GM23248 (cell line): ENCODE measurements around the gene PRSS56. TPM values are rescaled to one million over a fixed set of nuclear protein-coding genes. Genes with fewer than 3 reads are reported as not detected.

Experiments used
- DNase-seq: peaks from one replicate; pipeline ENCODE4 v3.0.0-alpha.2; 2015
- H2AFZ ChIP-seq: fragments of 200-600 bp; sonication (generic); 2 replicates; pipeline ENCODE4 v1.6.1; 2016; ENCODE audit warnings: antibody characterized with exemption
- H3F3A ChIP-seq: fragments of 200-600 bp; sonication (generic); 2 replicates; pipeline ENCODE4 v1.6.1; 2016; ENCODE audit warnings: mild to moderate bottlenecking, antibody characterized with exemption, mixed run types; ENCODE audit not compliant: insufficient read depth
- H3K27ac ChIP-seq: fragments of 200-600 bp; sonication (generic); 2 replicates; pipeline ENCODE4 v1.5.1; 2016; ENCODE audit warnings: mild to moderate bottlenecking
- H3K27me3 ChIP-seq: fragments of 200-600 bp; sonication (generic); replicated peaks from 2 replicates; pipeline ENCODE4 v1.6.1; 2016; ENCODE audit warnings: mild to moderate bottlenecking; ENCODE audit not compliant: insufficient read depth
- H3K36me3 ChIP-seq: fragments of 200-600 bp; sonication (generic); 2 replicates; pipeline ENCODE4 v1.6.1; 2016; ENCODE audit warnings: low read depth, mild to moderate bottlenecking
- H3K4me1 ChIP-seq: fragments of 200-600 bp; sonication (generic); 2 replicates; pipeline ENCODE4 v1.6.1; 2016; ENCODE audit warnings: mild to moderate bottlenecking; ENCODE audit not compliant: insufficient read depth
- H3K4me2 ChIP-seq: fragments of 200-600 bp; sonication (generic); one replicate; pipeline ENCODE4 v1.6.1; 2016; ENCODE audit warnings: mild to moderate bottlenecking; ENCODE audit not compliant: unreplicated experiment
- H3K4me3 ChIP-seq: fragments of 200-600 bp; sonication (generic); 2 replicates; pipeline ENCODE4 v1.5.1; 2016; ENCODE audit warnings: mild to moderate bottlenecking
- H3K79me2 ChIP-seq: fragments of 200-600 bp; sonication (generic); 2 replicates; pipeline ENCODE4 v1.6.1; 2016; ENCODE audit warnings: mild to moderate bottlenecking; ENCODE audit not compliant: insufficient read depth
- H3K9ac ChIP-seq: fragments of 200-600 bp; sonication (generic); 2 replicates; pipeline ENCODE4 v1.6.1; 2016; ENCODE audit warnings: mild to moderate bottlenecking
- H3K9me2 ChIP-seq: fragments of 200-600 bp; sonication (generic); 2 replicates; pipeline ENCODE4 v1.6.1; 2016; ENCODE audit warnings: mixed run types, mild to moderate bottlenecking, moderate library complexity; ENCODE audit not compliant: insufficient read depth
- H3K9me3 ChIP-seq: fragments of 200-600 bp; sonication (generic); one replicate; pipeline ENCODE4 v1.6.1; 2017; ENCODE audit warnings: low read depth
- H4K20me1 ChIP-seq: fragments of 200-600 bp; sonication (generic); 2 replicates; pipeline ENCODE4 v1.6.0; 2016; ENCODE audit not compliant: insufficient read depth
- EZH2 ChIP-seq: fragments of 200-600 bp; sonication (generic); IDR thresholded peaks from 2 replicates; pipeline ENCODE4 v1.6.1; 2018; ENCODE audit warnings: antibody characterized with exemption, mild to moderate bottlenecking; ENCODE audit not compliant: insufficient read depth, poor library complexity, severe bottlenecking
- EZH2phosphoT487 ChIP-seq: fragments of 200-600 bp; sonication (generic); IDR thresholded peaks from 2 replicates; pipeline ENCODE4 v1.6.1; 2018; ENCODE audit warnings: antibody characterized with exemption, moderate library complexity, mild to moderate bottlenecking, low read depth; ENCODE audit not compliant: insufficient read depth
- WGBS, 2 experiments: methylation state at CpG; one replicate each; pipeline ENCODE4 v1.1.6; 2015 to 2017; ENCODE audit warnings: low lambda C conversion rate in 2 of 2, low coverage in 1 of 2; ENCODE audit errors: missing lambda C conversion rate in 2 of 2; 5-methylcytosine and 5-hydroxymethylcytosine counted together
- in situ Hi-C: fragments of 300-500 bp; cut with MboI; formaldehyde crosslinking; loops from 2 replicates; pipeline ENCODE4 v1.15.0; 2020
- polyA plus RNA-seq: library from polyadenylated mRNA; unstranded; fragments of >200 nt; fragmentation: Nextera tagmentation; extraction: Ambion mirVana; gene quantifications from 2 replicates; pipeline ENCODE4 v1.2.1, GENCODE V29; 2016
- total RNA-seq: library from RNA; depleted of rRNA; stranded (reverse); fragments of >200 nt; shearing (Covaris generic); gene quantifications from 2 replicates; pipeline ENCODE4 v1.2.3, GENCODE V29; 2014

PRSS56 gene
- total and polyA plus RNA-seq, 2 experiments from 2014 or later: not detected

GRCh38 chr2:232485757-232486557, 34.2 kb upstream of the PRSS56 start:
- no peaks in the 10 kb centered on the region for H3K9me2 ChIP-seq
- 5% methylated on average over 90 to 94 of the region's 111 CpGs for WGBS, 2 experiments
- H3K36me3 ChIP-seq: no peaks in the 10 kb centered on the region
- H3F3A ChIP-seq: no peaks in the 10 kb centered on the region
- no peaks in the 10 kb centered on the region for H3K9me3 ChIP-seq
- peaks cover 37% of the 10 kb centered on the region for H3K27me3 ChIP-seq
- in situ Hi-C loops: no loop called here
- H4K20me1 ChIP-seq: no peaks in the 10 kb centered on the region
- no peaks in the 10 kb centered on the region for H3K4me1 ChIP-seq
- H2AFZ ChIP-seq: no peak overlapping the region
- no peak overlapping the region for H3K4me2 ChIP-seq
- H3K27ac ChIP-seq: no peak overlapping the region
- no peak for DNase-seq
- no peak overlapping the region for H3K9ac ChIP-seq
- H3K79me2 ChIP-seq: no peaks in the 10 kb centered on the region
- no peak overlapping the region for H3K4me3 ChIP-seq
- TF ChIP-seq EZH2: peak; percentile 52
- no peak for TF ChIP-seq EZH2phosphoT487

GRCh38 chr2:232486558-232487384, 33.4 kb upstream of the PRSS56 start:
- H3K27me3 ChIP-seq: peaks cover 37% of the 10 kb centered on the region
- H3K4me1 ChIP-seq: no peaks in the 10 kb centered on the region

DNA sequence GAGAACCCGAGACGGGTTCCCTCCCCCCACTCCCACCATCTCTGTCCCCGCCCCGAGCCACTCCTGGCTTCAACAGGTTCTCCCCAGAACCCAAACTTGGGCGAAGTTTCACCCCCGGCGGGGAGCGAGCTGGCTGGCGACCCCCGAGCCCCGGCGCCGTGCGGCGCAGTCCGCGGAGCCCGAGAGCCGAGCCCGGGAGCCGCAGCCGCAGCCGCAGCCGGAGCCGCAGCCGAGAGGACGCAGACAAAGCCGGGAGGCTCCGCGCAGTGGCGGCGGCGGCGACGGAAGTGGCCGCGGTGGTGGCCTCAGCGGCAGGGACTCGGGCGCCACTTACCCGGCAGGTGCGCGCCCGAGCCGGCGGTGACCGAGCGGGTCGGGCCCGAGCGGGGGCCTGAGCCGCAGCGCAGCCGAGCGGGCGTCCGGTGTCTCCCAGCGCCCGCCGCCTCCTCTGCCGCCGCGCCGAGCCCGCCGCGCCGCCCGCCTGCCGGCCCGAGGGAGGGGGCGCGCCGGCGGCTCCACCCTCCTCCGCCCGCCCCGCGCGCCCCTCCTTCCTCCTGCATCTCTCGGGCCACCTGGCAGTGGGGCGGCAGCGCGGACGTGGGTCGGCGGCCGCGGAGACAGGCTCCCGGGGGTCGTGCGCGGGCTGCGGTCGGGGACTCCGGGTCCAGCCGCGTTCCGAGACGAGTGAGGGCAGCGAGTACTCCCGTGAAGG, 32.6 kb upstream of the PRSS56 start, which contains the start of gene ECEL1:
Gene ECEL1 (minus strand): TSS at position 450 of the 712 bp plus-strand sequence. CDS start 1,181 bp downstream, outside the sequence.
- Histone ChIP-seq H3K27me3 (peaks cover 37% of the 10 kb centered on the region), H3K4me1 (no peaks in the 10 kb centered on the region), H3K9me3 (no peaks in the 10 kb centered on the region), H3K4me2 (no peak within 1 kb of the TSS), H3F3A (no peaks in the 10 kb centered on the region), H3K9me2 (no peaks in the 10 kb centered on the region), H3K27ac (no peak within 1 kb of the TSS), H3K4me3 (no peak within 1 kb of the TSS), H3K9ac (no peak within 1 kb of the TSS), H4K20me1 (no peaks in the 10 kb centered on the region), H3K79me2 (no peaks in the 10 kb centered on the region), H2AFZ (no peak within 1 kb of the TSS), H3K36me3 (no peaks in the 10 kb centered on the region)
- no peak for TF ChIP-seq EZH2phosphoT487
- no peak for DNase-seq
- 3 to 5% methylated on average over 40 to 84 of the region's 102 CpGs for WGBS, 2 experiments
- in situ Hi-C loops: no loop called here

More at GRCh38 chr2:232486558-232487384, 33.4 kb upstream of the PRSS56 start:
- no peaks in the 10 kb centered on the region for H3K9me2 ChIP-seq
- H3K4me3 ChIP-seq: no peak overlapping the region
- H3K27ac ChIP-seq: no peak overlapping the region
- H3K79me2 ChIP-seq: no peaks in the 10 kb centered on the region
- no peak overlapping the region for H3K9ac ChIP-seq
- H3K4me2 ChIP-seq: no peak overlapping the region
- no peak overlapping the region for H2AFZ ChIP-seq
- H4K20me1 ChIP-seq: no peaks in the 10 kb centered on the region
- DNase-seq: no peak
- 4% methylated on average over 56 to 57 of the region's 74 CpGs for WGBS, 2 experiments
- H3K9me3 ChIP-seq: no peaks in the 10 kb centered on the region
- no peaks in the 10 kb centered on the region for H3K36me3 ChIP-seq
- in situ Hi-C loops: no loop called here
- no peaks in the 10 kb centered on the region for H3F3A ChIP-seq
- TF ChIP-seq EZH2 (peak; percentile 94), EZH2phosphoT487 (no peak)

DNA sequence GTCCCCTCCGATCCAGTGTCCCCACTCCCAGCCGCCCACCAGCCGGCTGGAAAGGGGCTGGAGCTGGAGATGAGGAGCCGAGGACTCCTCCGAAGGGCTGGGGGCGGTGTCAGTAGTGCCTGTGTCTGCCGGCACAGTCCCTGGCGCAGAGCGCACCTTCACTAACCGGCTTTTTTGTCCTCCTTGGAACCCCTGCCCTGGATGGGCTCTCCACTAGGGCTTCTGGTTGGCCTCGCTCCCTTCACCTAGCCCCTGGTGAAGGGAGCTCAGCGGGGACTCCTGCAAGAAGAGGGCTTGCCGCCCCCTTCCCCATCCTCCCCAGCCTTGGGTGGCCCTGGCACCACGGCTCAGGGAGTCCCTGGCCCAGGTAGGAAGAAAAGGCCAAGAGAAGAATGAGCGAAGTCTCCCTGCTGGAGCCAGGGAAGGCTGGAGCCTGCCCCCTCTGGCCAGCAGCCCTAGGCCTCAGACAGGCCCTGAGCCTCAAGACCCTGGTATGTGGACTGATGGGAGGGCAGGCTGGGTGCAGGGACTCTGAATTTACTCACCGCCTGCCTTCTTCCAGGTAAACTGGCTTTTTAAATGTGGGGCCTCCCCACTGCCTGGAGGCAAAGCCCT, 32.0 kb upstream of the PRSS56 start:
- no peaks in the 10 kb centered on the region for H3K9me3 ChIP-seq
- no peak overlapping the region for H3K4me3 ChIP-seq
- no peak overlapping the region for H3K9ac ChIP-seq
- H4K20me1 ChIP-seq: no peaks in the 10 kb centered on the region
- WGBS, 2 experiments: 42 to 43% methylated on average over 15 to 16 of the region's 16 CpGs
- TF ChIP-seq EZH2 (no peak), EZH2phosphoT487 (no peak)
- H3K36me3 ChIP-seq: no peaks in the 10 kb centered on the region
- peaks cover 37% of the 10 kb centered on the region for H3K27me3 ChIP-seq
- no peak overlapping the region for H3K4me2 ChIP-seq
- DNase-seq: no peak
- H3F3A ChIP-seq: no peaks in the 10 kb centered on the region
- H3K27ac ChIP-seq: no peak overlapping the region
- H3K79me2 ChIP-seq: no peaks in the 10 kb centered on the region
- in situ Hi-C loops: no loop called here
- H3K9me2 ChIP-seq: no peaks in the 10 kb centered on the region
- no peak overlapping the region for H2AFZ ChIP-seq
- H3K4me1 ChIP-seq: no peaks in the 10 kb centered on the region
